NCI-H446 (cell line): Measurements from ENCODE around the gene SURF1.
"Not testable (repeated sequence)": the region's sequence is repeated elsewhere in the genome, so short reads cannot be mapped to it uniquely, and the experiment has no call there.

Experiments used
- DNase-seq, 2 experiments: peaks; one replicate each; lab custom pipeline; 2025; lab: John Stamatoyannopoulos, UW

Gene SURF1

DNA sequence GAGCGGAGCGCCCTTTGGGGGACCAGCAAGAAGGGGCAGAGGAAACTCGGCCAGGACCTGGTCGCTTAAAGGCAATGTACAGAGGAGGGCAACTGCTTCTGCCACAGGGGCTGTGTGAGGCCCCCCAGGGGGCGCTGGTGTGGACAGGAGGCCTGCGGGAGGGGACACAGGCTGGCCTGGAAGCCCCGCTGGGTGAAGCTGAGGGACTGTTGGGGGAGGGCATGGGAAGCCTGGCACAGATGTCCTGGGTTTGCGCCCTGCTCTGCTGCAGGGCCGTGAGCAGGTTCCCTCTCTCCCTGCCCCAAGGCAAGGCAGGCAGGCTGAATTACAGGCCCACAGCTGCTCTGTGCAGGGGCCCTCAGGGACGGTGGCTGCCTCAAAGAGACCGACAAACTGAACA lies 13.7 kb downstream of the SURF1 start:
- no peak for DNase-seq

GRCh38 chr9:133342069-133342406 lies 14.2 kb downstream of the SURF1 start:
- DNase-seq = no peak

DNA sequence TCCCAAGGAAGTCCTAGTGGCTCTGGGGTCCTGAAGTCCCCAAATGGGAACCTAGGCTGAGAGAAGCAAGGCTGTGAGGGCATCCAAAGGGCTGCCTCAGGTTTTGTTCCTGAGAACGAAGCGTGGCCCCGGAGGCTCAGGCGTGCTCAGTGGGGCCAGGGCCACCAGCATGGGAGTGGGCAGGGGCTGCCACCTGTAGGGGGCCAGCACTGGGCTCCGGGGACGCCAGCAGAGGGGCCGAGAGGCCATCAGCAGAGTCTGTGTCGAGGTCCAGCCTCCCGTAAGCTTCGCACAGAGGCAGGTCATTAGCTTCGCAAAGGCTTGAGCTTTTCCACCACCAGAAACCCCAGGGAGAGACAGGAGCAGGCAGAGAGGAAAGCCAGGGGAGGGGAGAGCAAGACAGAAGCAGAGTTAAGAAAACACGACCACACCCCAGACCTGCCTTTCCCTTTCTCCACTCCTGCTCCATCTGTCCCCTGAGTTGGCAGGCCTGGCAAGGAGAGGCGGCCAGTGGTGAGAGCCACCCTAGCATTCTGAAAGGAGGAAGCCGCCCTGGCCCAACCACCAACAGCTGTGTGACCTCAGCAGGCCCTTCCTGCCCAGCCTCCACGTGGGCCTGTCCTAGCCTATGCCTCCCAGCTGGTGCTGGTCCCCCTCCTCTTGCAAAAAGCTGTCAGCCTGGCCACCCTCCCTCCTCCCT lies 14.8 kb downstream of the SURF1 start:
- DNase-seq = no peak

DNA sequence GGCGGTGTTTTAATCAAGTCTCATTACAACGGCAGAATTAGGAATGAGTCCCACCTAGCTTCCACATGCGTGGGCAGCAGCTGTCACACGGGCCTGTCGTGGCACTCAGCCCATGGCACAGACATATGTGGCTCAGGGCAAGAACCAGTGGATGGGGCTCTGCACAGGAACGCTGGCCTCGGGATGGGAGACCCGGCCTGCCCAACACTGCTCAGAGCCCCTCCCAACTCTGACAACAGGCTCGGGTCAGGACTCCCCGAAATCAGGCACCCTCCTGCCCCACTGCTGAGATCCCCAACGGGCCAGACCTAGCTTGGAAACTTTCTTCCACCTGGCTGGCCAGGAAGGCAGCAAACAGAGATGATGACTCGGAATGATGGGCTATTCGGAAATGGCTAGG lies 15.4 kb downstream of the SURF1 start:
- no peak for DNase-seq

DNA sequence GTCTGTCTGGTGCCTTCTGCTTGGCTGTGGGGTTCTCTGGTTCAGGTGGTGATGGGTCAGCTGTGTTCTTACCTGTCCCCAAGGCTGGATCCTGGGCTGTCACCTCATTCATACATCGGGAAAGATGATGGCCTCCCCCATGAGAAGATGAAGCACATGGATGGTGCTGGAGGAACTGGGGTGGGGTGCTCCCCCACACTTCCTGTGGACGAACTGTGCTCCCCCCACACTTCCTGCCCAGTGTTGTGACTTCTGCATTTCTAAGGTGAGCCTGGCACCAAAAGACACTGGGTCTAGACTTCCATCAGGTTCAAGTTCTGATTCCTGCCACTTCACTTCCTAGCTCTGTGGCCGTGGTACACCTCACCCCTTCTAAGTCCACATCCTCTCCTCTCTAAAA lies 16.0 kb downstream of the SURF1 start:
- DNase-seq = no peak

- DNase-seq = no peak
These were observed 16.6 kb downstream of the SURF1 start for GRCh38 chr9:133339641-133340040.

GRCh38 chr9:133335924-133336811 lies 20.1 kb downstream of the SURF1 start, which contains the start of gene SURF6:
Gene SURF6 (minus strand): TSS chr9:133336188. CDS start chr9:133336132, 56 bp downstream.
- peak; percentile 58 to 86 for DNase-seq

DNA sequence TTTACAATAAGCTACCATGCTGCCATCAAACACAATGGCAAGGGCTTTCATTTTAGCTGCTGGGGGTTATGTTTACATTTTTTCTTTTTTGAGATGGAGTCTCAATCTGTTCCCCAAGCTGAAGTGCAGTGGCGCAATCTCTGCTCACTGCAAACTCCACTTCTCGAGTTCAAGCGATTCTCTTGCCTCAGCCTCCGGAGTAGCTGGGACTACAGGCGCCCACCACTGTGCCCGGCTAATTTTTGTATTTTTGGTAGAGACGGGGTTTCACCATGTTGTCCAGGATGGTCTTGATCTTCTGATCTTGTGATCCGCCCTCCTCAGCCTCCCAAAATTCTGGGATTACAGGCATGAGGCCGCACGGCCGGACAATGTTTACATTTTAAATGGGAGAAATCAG lies 21.4 kb downstream of the SURF1 start:
- not testable (repeated sequence) for DNase-seq

- no peak for DNase-seq
These were observed 22.1 kb downstream of the SURF1 start for GRCh38 chr9:133334161-133334560.

DNA sequence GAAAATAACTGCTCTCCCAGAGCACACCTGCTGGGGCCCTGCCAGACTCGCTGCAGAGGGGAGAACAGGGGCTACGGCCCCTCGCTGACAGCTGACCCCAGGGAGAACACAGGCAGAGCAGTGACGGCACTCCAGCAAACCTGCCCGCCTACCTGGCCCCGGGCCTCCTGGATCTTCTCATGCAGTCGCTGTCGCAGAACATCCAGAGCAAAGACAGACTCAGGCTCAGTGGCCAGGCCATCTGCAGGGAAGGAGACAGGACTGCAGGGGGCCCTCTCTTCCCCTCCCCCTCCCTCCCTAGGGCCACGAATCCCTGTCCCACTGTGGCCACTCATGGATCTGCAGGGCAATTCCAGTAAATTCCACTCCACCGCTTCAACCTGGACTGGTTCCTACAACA lies 22.7 kb downstream of the SURF1 start:
- DNase-seq = no peak

DNA sequence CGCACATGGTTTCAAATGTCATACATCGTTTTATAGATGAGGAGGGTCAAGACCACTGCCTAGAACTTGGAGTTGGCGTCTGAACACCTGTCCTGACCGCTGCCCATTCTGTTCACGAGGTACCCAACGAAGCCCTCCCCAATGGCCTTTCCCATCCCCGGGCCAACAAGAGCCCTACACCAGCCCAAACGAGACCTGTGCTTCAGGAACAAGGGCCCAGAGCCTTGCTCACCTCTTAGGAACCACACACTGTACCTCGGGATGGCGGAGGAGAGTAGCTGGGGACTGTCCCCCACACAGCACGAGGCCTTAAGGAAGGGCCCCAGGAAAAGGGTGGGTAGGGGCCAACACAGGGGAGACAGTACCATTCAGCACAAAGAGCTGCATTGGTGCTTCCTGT lies 23.3 kb downstream of the SURF1 start:
- DNase-seq = no peak

DNA sequence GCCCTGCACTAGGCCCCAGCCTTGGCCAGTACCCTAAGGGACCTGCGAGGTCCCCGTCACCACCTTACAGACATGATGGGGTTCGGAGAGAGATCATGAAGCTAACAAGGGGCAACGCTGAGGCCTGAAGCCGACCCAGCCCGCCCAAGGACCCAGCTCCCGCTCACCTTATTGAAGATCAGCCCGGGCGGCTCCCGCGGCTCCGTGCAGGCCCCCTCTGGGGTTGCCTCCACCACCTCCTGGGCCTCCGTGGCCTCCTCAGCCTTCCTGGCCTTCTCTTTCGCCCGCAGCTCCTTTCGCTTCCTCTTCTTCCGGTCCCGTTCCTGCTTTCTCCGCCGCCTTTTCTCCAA lies 23.9 kb downstream of the SURF1 start:
- no peak for DNase-seq

GRCh38 chr9:133331641-133332380 lies 24.5 kb downstream of the SURF1 start:
- DNase-seq = no peak

GRCh38 chr9:133331221-133331620 lies 25.1 kb downstream of the SURF1 start:
- no peak for DNase-seq

- not testable (repeated sequence) for DNase-seq
These were observed 26.8 kb downstream of the SURF1 start for GRCh38 chr9:133329306-133330156.

GRCh38 chr9:133327834-133328484 lies 28.3 kb downstream of the SURF1 start:
- no peak for DNase-seq

DNA sequence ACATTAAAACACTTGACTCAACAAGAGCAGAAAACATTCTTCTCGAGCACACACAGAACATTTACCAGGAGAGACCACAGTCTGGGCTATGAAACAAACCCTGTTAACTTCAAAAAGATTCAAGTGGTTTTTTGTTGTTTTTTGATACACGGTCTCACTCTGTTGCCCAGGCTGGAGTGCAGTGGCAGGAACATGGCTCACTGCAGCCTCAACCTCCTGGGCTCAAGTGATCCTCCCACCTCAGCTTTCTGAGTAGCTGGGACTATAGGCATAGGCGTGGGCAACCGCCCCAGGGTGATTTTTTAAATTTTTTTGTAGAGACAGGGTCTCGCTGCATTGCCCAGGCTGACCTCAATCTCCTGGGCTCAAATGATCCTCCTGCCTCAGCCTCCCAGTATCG lies 29.3 kb downstream of the SURF1 start:
- DNase-seq = not testable (repeated sequence)

DNA sequence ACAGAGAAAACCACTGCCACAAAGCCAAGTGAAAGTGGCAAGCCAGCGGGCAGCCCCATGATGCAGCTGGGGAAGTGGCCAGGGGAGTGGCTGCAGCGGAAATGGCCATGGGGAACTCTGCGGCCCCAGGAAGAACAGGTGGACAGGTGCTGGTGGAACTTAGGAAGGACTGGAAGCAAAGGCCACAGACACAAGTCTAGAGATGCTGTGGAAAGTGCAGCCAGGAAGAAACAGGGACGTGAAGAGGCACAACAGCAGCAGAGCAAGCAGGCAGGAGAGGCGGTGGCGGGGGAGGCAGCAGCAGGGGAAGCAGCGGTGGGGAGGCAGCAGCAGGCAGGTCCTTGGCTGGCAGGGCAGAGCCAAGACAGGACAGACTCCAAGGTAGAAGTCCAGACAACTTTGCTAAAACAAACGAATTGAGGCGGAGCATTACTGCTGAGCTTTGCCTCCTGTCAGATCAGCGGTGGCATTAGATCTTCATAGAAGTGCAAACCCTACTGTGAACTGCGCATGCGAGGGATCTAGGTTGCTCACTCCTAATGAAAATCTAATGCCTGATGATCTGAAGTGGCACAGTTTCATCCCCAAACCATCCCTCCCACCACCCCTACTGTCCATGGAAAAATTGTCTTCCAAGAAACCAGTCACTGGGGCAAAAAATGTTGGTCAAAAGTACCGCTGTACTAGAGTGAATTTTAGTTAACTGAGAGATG lies 32.1 kb downstream of the SURF1 start:
- no peak for DNase-seq

- DNase-seq = no peak
These were observed 33.1 kb downstream of the SURF1 start for GRCh38 chr9:133323211-133323610.

DNA sequence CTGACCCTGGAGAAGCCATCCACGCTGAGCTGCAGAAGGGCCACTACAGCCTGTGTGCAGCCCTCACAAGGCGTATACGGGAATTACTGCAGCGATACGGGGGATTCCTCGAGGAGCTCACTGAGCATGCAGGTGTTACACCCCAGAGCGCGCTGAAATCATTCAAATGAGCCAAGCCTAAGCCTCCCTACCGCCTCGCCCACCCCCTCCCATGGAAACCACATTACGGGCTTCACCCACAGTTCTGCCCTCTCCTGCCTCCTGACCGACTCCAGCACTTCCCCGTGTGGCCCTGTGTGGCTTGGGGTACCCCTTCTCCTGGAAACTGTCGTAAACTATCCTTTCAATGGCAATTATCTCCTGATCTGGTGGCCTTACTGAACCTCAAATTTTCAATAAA lies 33.6 kb downstream of the SURF1 start:
- no peak for DNase-seq
